Measurements from ENCODE around the gene DKK2. TPM values are rescaled to one million over a fixed set of nuclear protein-coding genes. Genes with fewer than 3 reads are reported as not detected.

The DKK2 gene
- total and polyA plus RNA-seq, 10 of the 15 experiments (the other 5 are each of a cell fraction or from before 2014, with no cell fraction given), result not detected

DNA sequence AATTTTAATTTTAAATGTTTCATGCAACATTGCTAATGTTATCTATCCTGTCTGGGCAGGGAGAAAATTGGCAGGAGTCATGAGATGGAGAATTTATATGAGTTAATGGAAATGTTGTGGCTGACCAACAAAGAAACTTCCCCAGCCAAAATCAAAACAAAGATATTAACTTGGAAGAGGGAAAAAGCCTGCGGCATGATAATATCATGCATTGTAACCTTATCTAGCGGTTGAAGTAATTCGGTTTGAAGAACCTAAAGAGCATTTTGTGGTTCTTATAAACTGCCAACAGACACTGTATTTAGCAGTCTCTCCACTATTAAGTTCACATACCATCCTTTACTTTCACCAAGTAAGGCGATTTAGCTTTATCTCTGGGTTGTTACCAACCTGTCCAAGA is 42.3 kb downstream of the DKK2 start:
- ChIA-PET SMC1A (ENCODE audit: uncharacterized antibody, unreplicated experiment) (no interaction called here), RAD21 (ENCODE audit: unreplicated experiment) (no interaction called here)
- WGBS (ENCODE audit: insufficient coverage, insufficient replicate concordance, low lambda C conversion rate, missing lambda C conversion rate), result 35% methylated on average over 4 of the region's 4 CpGs

DNA sequence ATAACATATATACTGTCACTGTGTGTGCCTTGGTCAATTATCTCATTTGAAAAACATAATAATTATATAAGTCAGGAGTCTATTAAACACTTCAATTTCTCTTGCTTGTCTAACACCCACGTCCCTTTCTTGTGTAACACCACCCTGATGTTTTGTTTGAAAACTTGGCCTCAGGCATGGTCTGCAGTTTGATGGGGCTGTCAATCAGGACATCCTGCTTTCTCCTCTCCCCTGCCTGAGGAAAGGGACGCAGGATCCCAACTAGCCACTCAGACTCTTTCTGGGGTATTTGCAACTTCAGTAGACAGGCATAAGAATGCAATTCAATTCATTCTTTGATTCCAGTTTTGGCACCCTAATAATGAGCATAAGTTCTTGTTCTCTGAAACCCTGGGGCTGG is 48.8 kb downstream of the DKK2 start:
- ChIA-PET POLR2A (no interaction called here), SMC1A (ENCODE audit: uncharacterized antibody, unreplicated experiment) (no interaction called here), CTCF (no interaction called here), RAD21 (ENCODE audit: unreplicated experiment) (no interaction called here)
- FAIRE-seq (no peak), DNase-seq (ENCODE audit: low read depth, low spot score) (no peak), ATAC-seq (no peak)
- in situ Hi-C loops (cut with MboI), result no loop called here
- no peaks in the 10 kb centered on the region for H3K36me3 ChIP-seq (ENCODE audit: control insufficient read depth in 2 of 2, insufficient read depth in 2 of 2, low read length in 1 of 2)
- H3K4me1 ChIP-seq (ENCODE audit: control insufficient read depth, insufficient read depth, low read length), result no peaks in the 10 kb centered on the region
- no peaks in the 10 kb centered on the region for H3K27me3 ChIP-seq (replicated peaks in 1 of 2; ENCODE audit: control insufficient read depth in 2 of 2, insufficient read depth in 2 of 2, low read length in 1 of 2)
- no TSS peak for BruUV-seq (replicated peaks)
- no peak overlapping the region for H3K4me3 ChIP-seq
- intact Hi-C loops (cut with micrococcal nuclease; ENCODE audit: unreplicated experiment), result no loop called here
- H2AFZ ChIP-seq (ENCODE audit: control insufficient read depth, low read depth, low read length), result no peak overlapping the region
- H3K79me2 ChIP-seq (ENCODE audit: control insufficient read depth, insufficient read depth, low read length), result no peaks in the 10 kb centered on the region
- H3K27ac ChIP-seq (ENCODE audit: control insufficient read depth, insufficient read depth), result no peak overlapping the region
- no peak for TF ChIP-seq NR2F1 (conservative IDR thresholded peaks at IDR 0.05)
- no peak for TF ChIP-seq CHD1 (IDR thresholded peaks at IDR 0.05; ENCODE audit: low read depth, low read length)
- no peak for TF ChIP-seq EGR1 (IDR thresholded peaks at IDR 0.05; ENCODE audit: borderline replicate concordance in 1 of 2, low read depth in 2 of 2, low read length in 2 of 2)
- WGBS (ENCODE audit: insufficient coverage, insufficient replicate concordance, low lambda C conversion rate, missing lambda C conversion rate), result 20% methylated on average over 2 of the region's 2 CpGs
- H3K9ac ChIP-seq (ENCODE audit: control insufficient read depth, insufficient read depth, low read length), result no peak overlapping the region
- H3K4me2 ChIP-seq (ENCODE audit: control insufficient read depth, insufficient read depth), result no peak overlapping the region
- no peaks in the 10 kb centered on the region for H4K20me1 ChIP-seq (ENCODE audit: control insufficient read depth, insufficient read depth)
- no peaks in the 10 kb centered on the region for H3K9me3 ChIP-seq (replicated peaks; ENCODE audit: control insufficient read depth, insufficient read depth, low read length)

More for the DNA sequence above, 42.3 kb downstream of the DKK2 start:
- no peaks in the 10 kb centered on the region for H3K36me3 ChIP-seq (ENCODE audit: control insufficient read depth in 2 of 2, insufficient read depth in 2 of 2, low read length in 1 of 2)
- H4K20me1 ChIP-seq (ENCODE audit: control insufficient read depth, insufficient read depth), result no peaks in the 10 kb centered on the region
- POLR2A ChIA-PET, result no interaction called here
- in situ Hi-C loops (cut with MboI) (no loop called here), intact Hi-C loops (cut with micrococcal nuclease; ENCODE audit: unreplicated experiment) (no loop called here)
- H3K79me2 ChIP-seq (ENCODE audit: control insufficient read depth, insufficient read depth, low read length), result no peaks in the 10 kb centered on the region
- H3K27me3 ChIP-seq (replicated peaks in 1 of 2; ENCODE audit: control insufficient read depth in 2 of 2, insufficient read depth in 2 of 2, low read length in 1 of 2), result no peaks in the 10 kb centered on the region
- CTCF ChIA-PET, result interaction anchor here (1.6 kb wide), 1 partner anchor 12 kb away, joined by 4 read pairs; no protein-coding TSS in a partner anchor
- ATAC-seq, result no peak
- no peak overlapping the region for H3K4me3 ChIP-seq
- no peaks in the 10 kb centered on the region for H3K4me1 ChIP-seq (ENCODE audit: control insufficient read depth, insufficient read depth, low read length)
- H3K9ac ChIP-seq (ENCODE audit: control insufficient read depth, insufficient read depth, low read length), result no peak overlapping the region
- no peak for DNase-seq (ENCODE audit: low read depth, low spot score)
- TF ChIP-seq PAX8 (IDR thresholded peaks at IDR 0.05) (no peak), SREBF2 (IDR thresholded peaks at IDR 0.05; ENCODE audit: low read length) (no peak), ZNF217 (IDR thresholded peaks at IDR 0.05) (no peak), MYC (IDR thresholded peaks at IDR 0.05; ENCODE audit: insufficient read depth, insufficient read length, insufficient replicate concordance, low read length, severe bottlenecking) (no peak), YBX1 (IDR thresholded peaks at IDR 0.05) (no peak), CREB1 (IDR thresholded peaks at IDR 0.05; ENCODE audit: low read depth) (no peak), NFYA (IDR thresholded peaks at IDR 0.05; ENCODE audit: borderline replicate concordance, low read depth, low read length) (no peak)
- TF ChIP-seq, protein P1, sequence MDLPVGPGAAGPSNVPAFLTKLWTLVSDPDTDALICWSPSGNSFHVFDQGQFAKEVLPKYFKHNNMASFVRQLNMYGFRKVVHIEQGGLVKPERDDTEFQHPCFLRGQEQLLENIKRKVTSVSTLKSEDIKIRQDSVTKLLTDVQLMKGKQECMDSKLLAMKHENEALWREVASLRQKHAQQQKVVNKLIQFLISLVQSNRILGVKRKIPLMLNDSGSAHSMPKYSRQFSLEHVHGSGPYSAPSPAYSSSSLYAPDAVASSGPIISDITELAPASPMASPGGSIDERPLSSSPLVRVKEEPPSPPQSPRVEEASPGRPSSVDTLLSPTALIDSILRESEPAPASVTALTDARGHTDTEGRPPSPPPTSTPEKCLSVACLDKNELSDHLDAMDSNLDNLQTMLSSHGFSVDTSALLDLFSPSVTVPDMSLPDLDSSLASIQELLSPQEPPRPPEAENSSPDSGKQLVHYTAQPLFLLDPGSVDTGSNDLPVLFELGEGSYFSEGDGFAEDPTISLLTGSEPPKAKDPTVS (IDR thresholded peaks at IDR 0.05; ENCODE audit: low read depth, low read length), result no peak
- no TSS peak for BruUV-seq (replicated peaks)
- no peak overlapping the region for H2AFZ ChIP-seq (ENCODE audit: control insufficient read depth, low read depth, low read length)
- H3K9me3 ChIP-seq (replicated peaks; ENCODE audit: control insufficient read depth, insufficient read depth, low read length), result no peaks in the 10 kb centered on the region
- no peak overlapping the region for H3K4me2 ChIP-seq (ENCODE audit: control insufficient read depth, insufficient read depth)
- H3K27ac ChIP-seq (ENCODE audit: control insufficient read depth, insufficient read depth), result no peak overlapping the region
- no peak for FAIRE-seq

Data from GM12878 (cell line).